IMR-90 (cell line): ENCODE results near the gene CDH16. TPM values are rescaled to one million over a fixed set of nuclear protein-coding genes. Genes with fewer than 3 reads are reported as not detected.
"Not testable (repeated sequence)": the region's sequence is repeated elsewhere in the genome, so short reads cannot be mapped to it uniquely, and the experiment has no call there.

Experiments used
- ATAC-seq: fragments of 200-7000 bp; cut with Tn5 transposase; 2 replicates; pipeline ENCODE4 v1.9.1; 2020; ENCODE audit warnings: low read depth, mild to moderate bottlenecking, moderate library complexity
- BruUV-seq: library from RNA; stranded (reverse); fragments of 400-500 nt; replicated peaks from 2 replicates; lab custom pipeline; 2021; lab: Mats Ljungman, UMichigan
- CTCF ChIA-PET: fragments of 300-600 bp; formaldehyde crosslinking; extraction: SDS; loops from one replicate; lab custom pipeline; 2021; ENCODE audit warnings: antibody characterized with exemption; lab: Yijun Ruan, JAX
- POLR2A ChIA-PET: fragments of 300-600 bp; sonication (Branson Sonifier 250); formaldehyde crosslinking; loops from one replicate; lab custom pipeline; 2022; ENCODE audit warnings: antibody characterized with exemption; ENCODE audit not compliant: unreplicated experiment; lab: Charles Lee
- DNase-seq: peaks from one replicate; pipeline ENCODE4 v3.0.0; 2013
- H2AFZ ChIP-seq: replicated peaks from 2 replicates; pipeline ENCODE3; 2013; ENCODE audit warnings: low read length, mild to moderate bottlenecking; ENCODE audit not compliant: poor library complexity
- H2AK5ac ChIP-seq: 2 replicates; pipeline ENCODE4 v1.6.1; 2013; ENCODE audit warnings: low read depth, low read length, inconsistent platforms
- H2AK9ac ChIP-seq: replicated peaks from 2 replicates; pipeline ENCODE3; 2013; ENCODE audit warnings: mild to moderate bottlenecking, low read depth, low read length, moderate library complexity; ENCODE audit not compliant: poor library complexity
- H2BK120ac ChIP-seq: 2 replicates; pipeline ENCODE4 v1.6.1; 2013; ENCODE audit warnings: low read depth, low read length, inconsistent platforms
- H2BK15ac ChIP-seq: 3 replicates; pipeline ENCODE4 v1.6.1; 2013; ENCODE audit warnings: low read depth, low read length, inconsistent platforms
- H2BK20ac ChIP-seq: 2 replicates; pipeline ENCODE4 v1.6.1; 2013; ENCODE audit warnings: low read depth, mild to moderate bottlenecking, inconsistent platforms, low read length, moderate library complexity
- H2BK5ac ChIP-seq: 2 replicates; pipeline ENCODE4 v1.6.1; 2013; ENCODE audit warnings: mild to moderate bottlenecking, low read depth, low read length, inconsistent platforms; ENCODE audit not compliant: poor library complexity, severe bottlenecking
- H3K14ac ChIP-seq: replicated peaks from 2 replicates; pipeline ENCODE4 v1.6.1; 2013; ENCODE audit warnings: low read depth, low read length, inconsistent platforms
- H3K18ac ChIP-seq: 2 replicates; pipeline ENCODE4 v1.6.1; 2013; ENCODE audit warnings: low read depth, low read length, control low read depth
- H3K23ac ChIP-seq: 2 replicates; pipeline ENCODE4 v1.6.1; 2013; ENCODE audit warnings: low read depth, low read length, inconsistent platforms
- H3K27ac ChIP-seq: 2 replicates; pipeline ENCODE4 v1.5.1; 2013; ENCODE audit warnings: mild to moderate bottlenecking, control low read depth, low read length; ENCODE audit not compliant: insufficient read depth
- H3K27me3 ChIP-seq: 2 replicates; pipeline ENCODE4 v1.6.1; 2013; ENCODE audit warnings: low read length; ENCODE audit not compliant: control insufficient read depth, insufficient read depth
- H3K36me3 ChIP-seq: 2 replicates; pipeline ENCODE4 v1.6.1; 2013; ENCODE audit warnings: low read length, mixed read lengths; ENCODE audit not compliant: control insufficient read depth, insufficient read depth
- H3K4ac ChIP-seq: 2 replicates; pipeline ENCODE4 v1.6.1; 2013; ENCODE audit warnings: low read depth, low read length, inconsistent platforms
- H3K4me1 ChIP-seq: 2 replicates; pipeline ENCODE4 v1.6.1; 2013; ENCODE audit warnings: low read length, mixed read lengths; ENCODE audit not compliant: control insufficient read depth, insufficient read depth
- H3K4me2 ChIP-seq: 2 replicates; pipeline ENCODE4 v1.6.1; 2013; ENCODE audit warnings: low read depth, mild to moderate bottlenecking, control low read depth, low read length, moderate library complexity
- H3K4me3 ChIP-seq: 2 replicates; pipeline ENCODE4 v1.5.1; 2013; ENCODE audit warnings: low read depth, mild to moderate bottlenecking, control low read depth, low read length, moderate library complexity; ENCODE audit not compliant: insufficient read depth
- H3K56ac ChIP-seq: 2 replicates; pipeline ENCODE4 v1.6.1; 2013; ENCODE audit warnings: low read length, inconsistent platforms; ENCODE audit not compliant: insufficient read depth; ENCODE audit errors: extremely low read depth
- H3K79me1 ChIP-seq, 2 experiments: 2 replicates each; pipeline ENCODE4 v1.6.1; 2013; ENCODE audit warnings: low read length in 2 of 2, inconsistent platforms in 1 of 2, low read depth in 1 of 2
- H3K9ac ChIP-seq: 2 replicates; pipeline ENCODE4 v1.6.1; 2013; ENCODE audit warnings: low read depth, low read length, control low read depth
- H3K9me1 ChIP-seq: 2 replicates; pipeline ENCODE4 v1.6.1; 2013; ENCODE audit warnings: low read length, inconsistent platforms; ENCODE audit not compliant: insufficient read depth
- H3K9me3 ChIP-seq: 2 replicates; pipeline ENCODE4 v1.6.1; 2013; ENCODE audit warnings: low read length; ENCODE audit not compliant: control insufficient read depth, insufficient read depth
- H4K20me1 ChIP-seq: 2 replicates; pipeline ENCODE4 v1.6.1; 2013; ENCODE audit warnings: low read length, inconsistent platforms; ENCODE audit not compliant: insufficient read depth
- H4K5ac ChIP-seq: 2 replicates; pipeline ENCODE4 v1.6.1; 2013; ENCODE audit warnings: mild to moderate bottlenecking, low read depth, low read length, control low read depth
- H4K8ac ChIP-seq, 2 experiments: 2 replicates each; pipeline ENCODE4 v1.6.1; 2013; ENCODE audit warnings: low read depth in 2 of 2, low read length in 2 of 2, control low read depth in 1 of 2, inconsistent platforms in 1 of 2
- H4K91ac ChIP-seq: 2 replicates; pipeline ENCODE4 v1.6.1; 2013; ENCODE audit warnings: low read depth, low read length, inconsistent platforms; ENCODE audit not compliant: insufficient read depth
- WGBS, 2 experiments: methylation state at CpG; one replicate each; pipeline versions ENCODE4 v1.1.5 to v1.1.7; 2013; ENCODE audit warnings: missing lambda C conversion rate in 2 of 2; ENCODE audit not compliant: insufficient read length in 1 of 2; ENCODE audit errors: extremely low coverage in 2 of 2; 5-methylcytosine and 5-hydroxymethylcytosine counted together
- dilution Hi-C: fragments of 300-500 bp; cut with HindIII; formaldehyde crosslinking; loops from one replicate; pipeline ENCODE4 v1.14.3; 2018; ENCODE audit warnings: low sequenced_read_pairs; ENCODE audit not compliant: unreplicated experiment
- in situ Hi-C: fragments of 300-500 bp; cut with MboI; formaldehyde crosslinking; loops from 3 replicates; pipeline ENCODE4 v1.14.3; 2019; ENCODE audit warnings: low sequenced_read_pairs, inconsistent platforms, mixed read lengths
- intact Hi-C: fragments of 100-400 bp; cut with micrococcal nuclease; formaldehyde crosslinking; loops from 2 replicates; pipeline ENCODE4 v1.10.0; 2022
- polyA plus RNA-seq, 3 experiments: library from polyadenylated mRNA; depleted of rRNA; stranded (reverse); fragments of >200 nt; gene quantifications; 2 replicates each; pipeline ENCODE4 v1.2.3, GENCODE V29; 2012; ENCODE audit warnings: low replicate concordance in 1 of 3
- total RNA-seq: library from RNA; depleted of rRNA; stranded (reverse); fragments of >200 nt; gene quantifications from 2 replicates; pipeline ENCODE4 v1.2.3, GENCODE V29; 2012

The CDH16 gene
- total and polyA plus RNA-seq, 2 of the 4 experiments (the other 2 are of a cell fraction): not detected

GRCh38 chr16:66871363-66871762 is 47.3 kb downstream of the CDH16 start:
- dilution Hi-C loops, H3K36me3 ChIP-seq, H3K27ac ChIP-seq, H2BK120ac ChIP-seq, in situ Hi-C loops, H3K4me3 ChIP-seq, DNase-seq, H3K18ac ChIP-seq, H3K27me3 ChIP-seq, H2BK20ac ChIP-seq, ATAC-seq, H3K9me3 ChIP-seq, H2BK5ac ChIP-seq, H4K20me1 ChIP-seq, H3K79me1 ChIP-seq, H2AK9ac ChIP-seq, H3K14ac ChIP-seq, H4K8ac ChIP-seq, H2BK15ac ChIP-seq, H3K9ac ChIP-seq, H4K5ac ChIP-seq, H3K56ac ChIP-seq, H4K91ac ChIP-seq, H2AFZ ChIP-seq, H2AK5ac ChIP-seq, H3K23ac ChIP-seq, BruUV-seq, H3K4ac ChIP-seq, H3K4me2 ChIP-seq, POLR2A ChIA-PET: not testable (repeated sequence)
- CTCF ChIA-PET: interaction anchor here (1.2 kb wide), 2 partner anchors 9 to 41 kb away, joined by 3 read pairs; partner anchors contain the start of gene NAE1
- Histone ChIP-seq H3K9me1 (peaks cover 10% of the 10 kb centered on the region), H3K4me1 (peaks cover 12% of the 10 kb centered on the region)
- intact Hi-C loops: loop anchor here (5.0 kb wide), 1 partner anchor 209 kb away; no protein-coding TSS in a partner anchor
- 100% methylated on average over 1 of the region's 2 CpGs; no CpG with 5 or more reads in 1 of the 2 experiments for WGBS, 2 experiments
